Cardiac muscle cell (in vitro differentiated cells and primary cell): ENCODE data around the gene CRPPA. TPM values are rescaled to one million over a fixed set of nuclear protein-coding genes. Genes with fewer than 3 reads are reported as not detected.
"Not testable (repeated sequence)": the region's sequence is repeated elsewhere in the genome, so short reads cannot be mapped to it uniquely, and the experiment has no call there.

Source experiments
- DNase-seq, 2 donors: peaks; one replicate each; pipeline versions ENCODE4 v3.0.0 to v3.0.0-alpha.2; 2010 to 2017; ENCODE audit warnings: low read depth in 1 of 2, low spot score in 1 of 2
- H3K27ac ChIP-seq: fragments of 200-600 bp; sonication (generic); 2 replicates; pipeline ENCODE4 v1.5.1; 2016
- H3K27me3 ChIP-seq: fragments of 200-600 bp; sonication (generic); 2 replicates; pipeline ENCODE4 v1.6.0; 2016; ENCODE audit warnings: control low read depth
- H3K36me3 ChIP-seq: fragments of 200-600 bp; sonication (generic); 2 replicates; pipeline ENCODE4 v1.5.1; 2016; ENCODE audit warnings: control low read depth
- H3K4me1 ChIP-seq: fragments of 200-600 bp; sonication (generic); 2 replicates; pipeline ENCODE4 v1.8.1; 2017; ENCODE audit warnings: low read depth, mild to moderate bottlenecking, mixed run types
- H3K4me3 ChIP-seq: fragments of 200-600 bp; sonication (generic); 2 replicates; pipeline ENCODE4 v1.5.1; 2016; ENCODE audit warnings: mild to moderate bottlenecking
- H3K9me3 ChIP-seq: fragments of 200-600 bp; sonication (generic); 2 replicates; pipeline ENCODE4 v1.5.1; 2017; ENCODE audit warnings: low read depth, mild to moderate bottlenecking, control low read depth
- CTCF ChIP-seq: IDR thresholded peaks from 2 replicates; pipeline ENCODE4 v1.5.1; 2012; ENCODE audit warnings: low read depth, mild to moderate bottlenecking, low read length
- polyA plus RNA-seq: library from polyadenylated mRNA; unstranded; fragments of >200 nt; fragmentation: Nextera tagmentation; extraction: Ambion mirVana; gene quantifications from 2 replicates; pipeline ENCODE4 v1.2.1, GENCODE V29; 2016
- total RNA-seq: library from RNA; depleted of rRNA; stranded (reverse); fragments of >200 nt; gene quantifications from 2 replicates; pipeline ENCODE4 v1.2.3, GENCODE V29; 2016

Gene CRPPA
- total and polyA plus RNA-seq, 2 experiments from 2014 or later = 5.0 to 5.6 TPM

GRCh38 chr7:16393862-16394422, 27.4 kb downstream of the CRPPA start:
- peaks cover under 1% of the 10 kb centered on the region for H3K9me3 ChIP-seq
- H3K4me3 ChIP-seq = no peak overlapping the region
- no peak for DNase-seq
- H3K36me3 ChIP-seq = no peaks in the 10 kb centered on the region
- no peaks in the 10 kb centered on the region for H3K27me3 ChIP-seq
- TF ChIP-seq CTCF = no peak
- no peaks in the 10 kb centered on the region for H3K4me1 ChIP-seq
- no peak overlapping the region for H3K27ac ChIP-seq

- TF ChIP-seq CTCF = no peak
- H3K9me3 ChIP-seq = no peaks in the 10 kb centered on the region
- H3K27ac ChIP-seq = no peak overlapping the region
- no peak overlapping the region for H3K4me3 ChIP-seq
- DNase-seq = no peak
- H3K4me1 ChIP-seq = no peaks in the 10 kb centered on the region
- H3K36me3 ChIP-seq = no peaks in the 10 kb centered on the region
- no peaks in the 10 kb centered on the region for H3K27me3 ChIP-seq
These were observed 28.3 kb downstream of the CRPPA start for GRCh38 chr7:16392990-16393523.

- not testable (repeated sequence) for H3K4me1 ChIP-seq, H3K4me3 ChIP-seq, DNase-seq, H3K27me3 ChIP-seq, H3K9me3 ChIP-seq, H3K36me3 ChIP-seq, H3K27ac ChIP-seq
These were observed 37.6 kb downstream of the CRPPA start for GRCh38 chr7:16383786-16384185.

GRCh38 chr7:16383103-16383502, 38.2 kb downstream of the CRPPA start:
- H3K9me3 ChIP-seq, H3K4me3 ChIP-seq, H3K27me3 ChIP-seq, DNase-seq, H3K36me3 ChIP-seq, H3K27ac ChIP-seq, H3K4me1 ChIP-seq: not testable (repeated sequence)

Other genes with a start within 250 kb of the CRPPA start
- gene SOSTDC1, start 44.2 kb upstream of the CRPPA start, total RNA-seq = 0.85 and 1.7 TPM in 2 replicates
- 2.0 and 2.9 TPM in 2 replicates for gene SOSTDC1, start 44.2 kb upstream of the CRPPA start, polyA plus RNA-seq
- not detected in 2 replicates for gene LRRC72, start 105.3 kb upstream of the CRPPA start, total RNA-seq
- gene LRRC72, start 105.3 kb upstream of the CRPPA start, polyA plus RNA-seq = not detected in 2 replicates
- gene ANKMY2, start 224.2 kb upstream of the CRPPA start, total RNA-seq = 36.7 and 54.1 TPM in 2 replicates
- gene ANKMY2, start 224.2 kb upstream of the CRPPA start, polyA plus RNA-seq = 44.6 and 81.5 TPM in 2 replicates
- 281 and 358 TPM in 2 replicates for gene BZW2, start 224.6 kb upstream of the CRPPA start, total RNA-seq
- gene BZW2, start 224.6 kb upstream of the CRPPA start, polyA plus RNA-seq = 236 and 421 TPM in 2 replicates